Iris pigment epithelial cell (primary cell): ENCODE measurements around the gene TAPBPL.
"Not testable (repeated sequence)": the region's sequence is repeated elsewhere in the genome, so short reads cannot be mapped to it uniquely, and the experiment has no call there.

Source experiments
- DNase-seq: peaks from one replicate; pipeline ENCODE4 v3.0.0-alpha.2; 2011; ENCODE audit warnings: low read depth

The TAPBPL gene

GRCh38 chr12:6451348-6452244 is at the start of gene TAPBPL:
Gene TAPBPL, plus strand, starts transcription at chr12:6452042. Its CDS starts 207 bp downstream, at chr12:6452249.
- peak; percentile 83 for DNase-seq

DNA sequence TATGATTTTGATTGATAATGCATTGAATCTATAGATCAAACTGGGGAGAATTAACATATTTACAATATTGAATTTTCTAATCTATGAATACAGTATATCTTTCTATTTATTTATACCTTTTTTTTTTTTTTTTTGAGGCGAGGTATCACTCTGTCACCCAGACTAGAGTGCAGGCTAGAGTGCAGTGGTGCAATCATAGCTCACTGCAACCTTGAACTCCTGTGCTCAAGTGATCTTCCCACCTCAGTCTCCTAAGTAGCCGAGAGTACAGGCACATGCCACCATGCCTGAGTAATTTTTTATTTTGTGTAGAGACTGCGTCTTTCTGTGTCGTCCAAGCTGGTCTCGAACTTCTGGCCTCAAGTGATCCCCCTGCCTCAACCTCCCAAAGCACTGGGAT is 47.5 kb upstream of the TAPBPL start:
- no peak for DNase-seq

- no peak for DNase-seq
These were observed 45.9 kb upstream of the TAPBPL start for GRCh38 chr12:6405963-6406362.

- no peak for DNase-seq
These were observed 44.4 kb upstream of the TAPBPL start for GRCh38 chr12:6407236-6407954.

GRCh38 chr12:6416596-6416995 is 35.2 kb upstream of the TAPBPL start:
- peak; percentile 26 for DNase-seq

DNA sequence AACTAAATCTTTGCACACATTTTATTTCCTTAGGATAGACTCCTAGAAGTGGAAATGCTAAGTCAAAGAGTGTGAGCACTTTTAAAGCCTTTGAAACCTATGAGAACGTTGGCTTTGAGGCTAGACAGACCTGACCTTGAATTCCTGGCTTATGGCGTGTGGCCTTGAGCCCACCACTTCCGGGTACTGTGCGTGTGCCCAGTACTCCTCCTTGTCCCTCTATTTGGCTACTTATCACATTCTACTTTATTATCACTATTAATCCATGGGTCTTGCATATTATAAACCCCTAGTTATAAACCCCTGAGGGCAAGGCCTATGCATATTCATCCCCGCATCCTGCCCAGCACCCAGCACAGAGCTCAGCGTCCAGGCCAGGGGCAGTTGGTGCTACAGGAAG is 33.0 kb upstream of the TAPBPL start:
- no peak for DNase-seq

GRCh38 chr12:6420364-6420763 is 31.5 kb upstream of the TAPBPL start:
- no peak for DNase-seq

DNA sequence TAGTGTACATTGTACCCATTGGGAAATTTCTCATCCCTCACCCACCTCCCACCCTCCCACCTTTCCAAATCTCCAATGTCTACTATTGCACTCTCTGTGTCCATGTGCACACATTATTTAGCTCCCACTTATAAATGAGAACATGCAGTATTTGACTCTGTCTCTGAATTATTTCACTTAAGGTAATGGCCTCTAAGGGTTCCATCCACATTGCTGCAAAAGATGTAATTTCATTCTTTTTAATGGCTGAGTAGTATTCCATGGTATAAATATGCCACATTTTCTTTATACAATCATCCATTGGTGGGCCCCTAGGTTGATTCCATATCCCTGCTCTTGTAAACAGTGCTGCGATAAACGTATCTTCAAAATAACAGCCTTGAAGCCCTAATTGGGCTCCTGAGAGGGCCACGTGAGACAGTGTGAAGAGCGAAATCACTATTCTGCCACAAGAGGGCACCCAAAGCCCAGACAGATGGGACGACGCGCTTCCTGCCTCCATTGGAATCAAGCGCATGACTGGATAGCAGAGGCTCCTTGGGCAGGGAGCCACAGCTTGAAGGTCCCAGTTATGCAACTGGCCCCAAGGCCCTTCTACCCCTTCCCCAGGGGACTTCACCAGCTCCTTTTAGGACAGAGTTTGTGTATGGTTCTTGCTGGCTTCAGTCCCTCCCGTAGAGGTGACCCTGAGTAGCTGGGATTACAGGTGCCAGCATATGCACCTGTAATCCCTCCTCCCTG is 28.4 kb upstream of the TAPBPL start:
- DNase-seq, result peak; percentile 91

- no peak for DNase-seq
These were observed 27.9 kb upstream of the TAPBPL start for GRCh38 chr12:6424008-6424347.

GRCh38 chr12:6424866-6425265 is 27.0 kb upstream of the TAPBPL start:
- no peak for DNase-seq

DNA sequence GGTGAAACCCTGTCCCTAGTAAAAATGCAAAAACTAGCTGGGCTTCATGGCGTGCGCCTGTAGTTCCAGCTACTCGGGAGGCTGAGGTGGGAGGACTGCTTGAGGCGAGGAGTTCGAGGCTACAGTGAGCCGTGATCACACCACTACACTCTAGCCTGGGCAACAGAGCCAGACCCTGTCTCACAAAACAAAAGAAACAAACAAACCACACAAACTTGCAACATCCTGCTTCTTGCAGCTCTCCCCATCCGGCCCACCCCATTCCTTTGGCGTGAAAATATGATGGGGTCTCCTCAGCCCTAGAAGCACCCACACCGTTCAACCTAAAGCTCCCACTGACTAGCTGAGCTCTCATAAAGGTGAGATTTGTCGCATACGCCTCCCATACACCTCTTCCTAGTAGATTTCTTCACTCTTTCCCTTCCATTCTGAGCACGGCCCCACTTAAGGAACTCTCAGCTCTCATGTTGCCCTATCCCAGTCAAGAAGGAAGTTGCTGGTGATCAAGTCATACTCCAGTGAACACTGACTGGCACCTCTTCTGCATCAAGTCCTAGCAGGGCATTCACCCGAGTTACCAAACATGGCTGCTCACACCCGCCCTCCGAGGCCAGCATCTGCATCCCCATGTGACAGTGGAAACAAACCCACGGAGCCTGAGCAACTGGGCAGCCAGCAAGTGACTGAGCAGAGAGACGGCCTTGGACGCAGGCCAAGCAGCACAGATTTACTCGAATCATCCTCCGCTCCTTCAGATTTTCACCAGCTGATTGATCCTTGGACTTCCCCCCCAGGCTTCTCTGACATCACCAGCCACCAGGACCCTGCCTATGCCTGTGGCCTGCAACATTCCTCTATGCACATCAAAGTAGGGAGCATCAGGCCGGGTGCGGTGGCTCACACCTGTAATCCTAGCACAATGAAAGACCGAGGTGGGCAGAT is 26.0 kb upstream of the TAPBPL start:
- DNase-seq, result peak; percentile 14

DNA sequence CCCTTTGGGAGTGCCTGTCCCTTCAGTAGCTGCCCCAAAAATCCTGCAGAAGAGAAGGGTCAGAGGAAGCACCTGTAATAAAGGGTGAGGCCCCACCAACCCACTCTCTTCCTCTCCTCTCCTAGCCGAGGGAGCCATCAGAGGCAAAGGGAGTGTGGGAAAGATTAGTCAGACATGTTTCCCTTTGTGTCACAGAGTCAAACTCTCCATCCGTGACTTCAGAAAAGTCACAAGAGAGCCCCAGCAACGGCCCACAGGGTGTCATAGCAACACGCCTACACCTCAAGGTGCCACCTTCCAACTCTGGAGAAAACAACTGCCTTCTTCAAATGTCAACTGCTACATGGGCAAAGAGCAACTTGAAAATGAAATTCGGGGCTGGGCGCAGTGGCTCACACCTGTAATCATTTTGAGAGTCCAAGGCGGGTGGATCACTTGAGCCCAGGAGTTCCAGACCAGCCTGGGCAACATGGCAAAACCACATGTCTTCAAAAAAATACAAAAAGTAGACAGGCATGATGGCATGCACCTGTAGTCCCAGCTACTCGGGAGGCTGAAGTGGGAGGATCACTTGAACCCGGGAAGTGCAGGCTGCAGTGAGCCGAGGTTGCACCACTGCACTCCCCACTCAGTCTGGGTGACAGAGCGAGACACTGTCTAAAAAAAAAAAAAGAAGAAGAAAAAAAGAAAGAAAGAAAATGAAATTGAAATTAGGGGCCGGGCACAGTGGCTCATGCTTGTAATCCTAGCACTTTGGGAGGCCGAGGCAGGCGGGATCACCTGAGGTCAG is 24.8 kb upstream of the TAPBPL start:
- DNase-seq, result no peak

- DNase-seq, result not testable (repeated sequence)
These were observed 24.0 kb upstream of the TAPBPL start for GRCh38 chr12:6427796-6428195.

DNA sequence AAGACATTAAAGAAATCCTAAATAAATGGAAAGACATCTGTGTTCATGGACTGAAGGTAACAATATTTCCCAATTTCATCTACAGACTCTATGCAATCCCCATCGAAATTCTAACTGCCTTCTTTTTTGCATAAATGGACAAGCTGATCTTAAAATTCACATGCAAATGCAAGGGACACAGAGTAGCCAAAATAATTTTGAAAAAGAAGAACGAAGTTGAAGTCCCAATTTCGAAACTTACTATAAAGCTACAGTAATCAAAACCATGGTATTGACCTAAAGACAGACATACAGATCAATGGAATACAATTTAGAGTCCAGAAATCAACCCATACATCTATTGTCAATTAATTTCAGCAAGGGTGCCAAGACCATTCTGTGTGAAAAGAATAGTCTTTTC is 23.5 kb upstream of the TAPBPL start:
- DNase-seq, result no peak

DNA sequence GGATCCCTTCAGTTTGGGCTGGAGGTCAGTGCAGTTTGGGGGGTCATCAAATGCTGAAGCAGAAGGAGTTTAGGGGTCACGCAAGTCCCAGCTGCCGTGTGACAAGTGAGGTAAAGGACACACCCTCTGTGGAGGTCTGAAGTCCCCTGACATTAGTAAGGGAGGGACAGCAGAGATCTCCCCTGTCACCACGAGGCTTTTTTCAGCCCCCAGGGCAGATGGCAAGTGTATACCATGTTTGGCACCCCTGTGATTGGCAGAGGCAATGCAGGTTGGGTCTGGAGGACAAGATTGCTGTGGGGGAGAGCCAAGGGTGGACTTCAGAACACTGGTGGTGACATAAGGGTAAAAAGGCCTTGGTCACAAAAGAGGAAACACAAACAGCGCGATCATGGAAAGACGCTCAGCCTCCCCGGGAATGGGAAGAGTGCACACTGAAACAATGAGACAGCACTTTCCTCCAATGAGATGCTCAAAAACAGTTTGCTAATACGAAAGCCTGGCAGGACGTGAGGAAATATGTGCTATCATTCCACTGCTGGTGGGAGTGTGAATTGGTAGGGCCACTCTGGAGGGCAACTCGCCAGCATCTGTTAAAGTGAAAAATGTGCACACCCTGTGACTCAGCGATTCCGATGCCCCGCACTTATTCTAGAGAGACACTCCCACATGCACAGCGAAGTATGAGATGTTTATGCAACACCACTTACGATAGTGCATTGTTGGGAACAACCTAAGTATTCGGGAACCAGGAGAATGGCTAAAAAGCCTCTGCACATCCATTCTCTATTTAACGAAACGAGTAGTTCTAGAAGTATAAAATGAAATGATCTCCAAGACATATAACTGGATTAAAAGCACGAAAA is 21.5 kb upstream of the TAPBPL start:
- peak; percentile 98 for DNase-seq

DNA sequence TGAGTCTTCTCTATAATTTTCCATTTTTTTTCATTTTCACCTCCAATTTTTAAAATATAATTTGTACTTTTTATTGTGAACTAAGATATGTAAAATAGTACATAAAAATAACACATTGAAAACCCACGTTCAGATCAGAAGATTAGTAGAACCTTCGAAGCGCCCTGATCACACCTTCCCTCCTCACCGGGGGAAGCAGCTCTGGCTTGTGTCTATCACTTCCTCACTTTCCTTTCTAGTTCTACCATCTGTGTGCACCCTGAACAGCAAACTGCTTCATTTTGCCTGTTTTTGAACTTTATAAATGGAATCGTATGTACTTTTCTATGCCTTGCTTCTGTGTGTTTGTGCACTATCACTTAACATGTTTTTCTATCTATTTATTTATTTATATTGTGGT is 18.9 kb upstream of the TAPBPL start:
- DNase-seq, result no peak

- no peak for DNase-seq
These were observed 17.4 kb upstream of the TAPBPL start for GRCh38 chr12:6434205-6435140.

- no peak for DNase-seq
These were observed 15.7 kb upstream of the TAPBPL start for GRCh38 chr12:6435961-6436715.
